RWPE1 (cell line): ENCODE results near the gene OAF.

Experiments used
- CTCF ChIA-PET: fragments of 350-600 bp; sonication (Branson Sonifier 250); formaldehyde crosslinking; extraction: SDS; loops from one replicate; lab custom pipeline; 2021; lab: Yijun Ruan, JAX
- POLR2A ChIA-PET: fragments of 400-600 bp; formaldehyde crosslinking; extraction: SDS; loops from one replicate; lab custom pipeline; 2020; ENCODE audit warnings: antibody characterized with exemption; ENCODE audit not compliant: low non-redundant PET; lab: Yijun Ruan, JAX
- DNase-seq: peaks from one replicate; pipeline ENCODE4 v3.0.0; 2012; ENCODE audit warnings: low spot score
- H3K27ac ChIP-seq: fragments of 450-650 bp; 2 replicates; pipeline ENCODE4 v1.5.1; 2017
- CTCF ChIP-seq: fragments of 450-650 bp; conservative IDR thresholded peaks from 2 replicates; pipeline ENCODE4 v1.5.1; 2017; ENCODE audit warnings: low read depth, mild to moderate bottlenecking

The OAF gene

GRCh38 chr11:120195601-120196320 lies 15.1 kb upstream of the OAF start:
- no peak for DNase-seq

GRCh38 chr11:120196826-120197225 lies 14.0 kb upstream of the OAF start:
- ChIA-PET CTCF (no interaction called here), POLR2A (no interaction called here)
- no peak overlapping the region for H3K27ac ChIP-seq
- no peak for DNase-seq
- TF ChIP-seq CTCF = no peak

More at GRCh38 chr11:120195601-120196320, 15.1 kb upstream of the OAF start:
- no peak overlapping the region for H3K27ac ChIP-seq
- TF ChIP-seq CTCF = no peak
- ChIA-PET POLR2A (no interaction called here), CTCF (no interaction called here)

GRCh38 chr11:120197251-120197891 lies 13.5 kb upstream of the OAF start:
- CTCF ChIA-PET = no interaction called here
- POLR2A ChIA-PET = no interaction called here
- TF ChIP-seq CTCF = no peak

GRCh38 chr11:120197977-120198376 lies 12.9 kb upstream of the OAF start:
- TF ChIP-seq CTCF = no peak
- ChIA-PET POLR2A (no interaction called here), CTCF (no interaction called here)
- H3K27ac ChIP-seq = no peak overlapping the region
- no peak for DNase-seq

More at GRCh38 chr11:120197251-120197891, 13.5 kb upstream of the OAF start:
- H3K27ac ChIP-seq = no peak overlapping the region
- no peak for DNase-seq

- CTCF ChIA-PET = no interaction called here
- POLR2A ChIA-PET = no interaction called here
- no peak for DNase-seq
- no peak for TF ChIP-seq CTCF
- no peak overlapping the region for H3K27ac ChIP-seq
These were observed 12.4 kb upstream of the OAF start for GRCh38 chr11:120198403-120198786.

GRCh38 chr11:120198787-120199469 lies 11.9 kb upstream of the OAF start:
- DNase-seq = no peak
- ChIA-PET POLR2A (no interaction called here), CTCF (no interaction called here)
- no peak overlapping the region for H3K27ac ChIP-seq
- no peak for TF ChIP-seq CTCF
